ENCODE results near the gene CRADD. TPM values are rescaled to one million over a fixed set of nuclear protein-coding genes. Genes with fewer than 3 reads are reported as not detected.

The CRADD gene
- total RNA-seq, 2 experiments from 2014 or later, result 7.0 to 11.3 TPM

DNA sequence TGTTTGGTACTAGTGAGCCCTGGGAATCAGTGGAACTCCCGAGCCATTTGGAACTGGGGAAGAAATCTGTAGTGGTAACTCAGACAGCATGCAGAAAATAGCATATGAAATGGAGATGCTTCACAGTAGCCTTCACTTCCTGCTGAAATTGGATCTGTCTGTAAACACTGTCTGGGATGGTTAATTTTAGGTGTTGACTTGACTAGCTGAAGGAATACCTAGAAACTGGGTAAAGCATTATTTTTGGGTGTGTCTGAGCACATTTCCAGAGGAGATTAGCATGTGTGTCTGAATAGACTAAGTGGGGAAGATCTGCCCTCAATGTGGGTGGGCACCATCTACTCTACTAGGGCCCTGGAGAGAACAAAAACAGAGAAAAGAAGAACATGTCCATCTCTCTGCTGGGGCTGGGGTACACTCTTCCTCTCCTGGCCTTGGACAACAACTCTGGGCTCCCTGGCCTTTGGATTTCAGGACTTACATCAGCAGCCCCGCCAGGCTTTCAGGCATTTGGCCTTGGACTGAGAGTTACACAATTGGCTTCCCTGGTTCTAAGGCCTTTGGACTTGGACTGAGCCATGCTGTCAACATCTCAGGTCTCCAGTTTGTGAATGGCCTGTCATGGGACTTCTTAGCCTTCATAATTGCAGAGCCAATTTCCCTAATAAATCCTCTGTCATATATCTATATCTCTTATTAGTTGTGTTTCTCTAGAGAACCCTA lies 14.0 kb upstream of the CRADD start:
- DNase-seq, result no peak
- intact Hi-C loops (cut with micrococcal nuclease), result no loop called here
- Mint-ChIP-seq H3K4me3 (no peak overlapping the region), H3K4me1 (ENCODE audit: low read depth) (no peaks in the 10 kb centered on the region), H3K36me3 (ENCODE audit: low read depth) (no peaks in the 10 kb centered on the region), H3K27ac (no peak overlapping the region), H3K27me3 (peaks cover 2% of the 10 kb centered on the region), H3K9me3 (no peaks in the 10 kb centered on the region)
- POLR2A ChIA-PET, result no interaction called here
- CTCF ChIA-PET, result no interaction called here
- ATAC-seq, result no peak
- TF ChIP-seq, protein P1, sequence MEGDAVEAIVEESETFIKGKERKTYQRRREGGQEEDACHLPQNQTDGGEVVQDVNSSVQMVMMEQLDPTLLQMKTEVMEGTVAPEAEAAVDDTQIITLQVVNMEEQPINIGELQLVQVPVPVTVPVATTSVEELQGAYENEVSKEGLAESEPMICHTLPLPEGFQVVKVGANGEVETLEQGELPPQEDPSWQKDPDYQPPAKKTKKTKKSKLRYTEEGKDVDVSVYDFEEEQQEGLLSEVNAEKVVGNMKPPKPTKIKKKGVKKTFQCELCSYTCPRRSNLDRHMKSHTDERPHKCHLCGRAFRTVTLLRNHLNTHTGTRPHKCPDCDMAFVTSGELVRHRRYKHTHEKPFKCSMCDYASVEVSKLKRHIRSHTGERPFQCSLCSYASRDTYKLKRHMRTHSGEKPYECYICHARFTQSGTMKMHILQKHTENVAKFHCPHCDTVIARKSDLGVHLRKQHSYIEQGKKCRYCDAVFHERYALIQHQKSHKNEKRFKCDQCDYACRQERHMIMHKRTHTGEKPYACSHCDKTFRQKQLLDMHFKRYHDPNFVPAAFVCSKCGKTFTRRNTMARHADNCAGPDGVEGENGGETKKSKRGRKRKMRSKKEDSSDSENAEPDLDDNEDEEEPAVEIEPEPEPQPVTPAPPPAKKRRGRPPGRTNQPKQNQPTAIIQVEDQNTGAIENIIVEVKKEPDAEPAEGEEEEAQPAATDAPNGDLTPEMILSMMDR (IDR thresholded peaks at IDR 0.05), result no peak

GRCh38 chr12:93663729-93664084 lies 13.5 kb upstream of the CRADD start:
- TF ChIP-seq, protein P1 (IDR thresholded peaks at IDR 0.05), result no peak
- intact Hi-C loops (cut with micrococcal nuclease), result no loop called here
- POLR2A ChIA-PET, result no interaction called here
- H3K27ac Mint-ChIP-seq, result no peak overlapping the region
- no peak overlapping the region for H3K4me3 Mint-ChIP-seq
- H3K4me1 Mint-ChIP-seq (ENCODE audit: low read depth), result peaks cover 5% of the 10 kb centered on the region
- peaks cover 3% of the 10 kb centered on the region for H3K36me3 Mint-ChIP-seq (ENCODE audit: low read depth)
- peaks cover 5% of the 10 kb centered on the region for H3K9me3 Mint-ChIP-seq
- ATAC-seq, result no peak
- no peak for DNase-seq
- CTCF ChIA-PET, result no interaction called here
- peaks cover 2% of the 10 kb centered on the region for H3K27me3 Mint-ChIP-seq

- peaks cover 13% of the 10 kb centered on the region for H3K4me1 Mint-ChIP-seq (ENCODE audit: low read depth)
- no peak overlapping the region for H3K27ac Mint-ChIP-seq
- intact Hi-C loops (cut with micrococcal nuclease), result no loop called here
- CTCF ChIA-PET, result no interaction called here
- peaks cover 2% of the 10 kb centered on the region for H3K27me3 Mint-ChIP-seq
- TF ChIP-seq, protein P1 (IDR thresholded peaks at IDR 0.05), result no peak
- POLR2A ChIA-PET, result no interaction called here
- ATAC-seq, result no peak
- H3K36me3 Mint-ChIP-seq (ENCODE audit: low read depth), result peaks cover 4% of the 10 kb centered on the region
- H3K4me3 Mint-ChIP-seq, result no peak overlapping the region
- DNase-seq, result no peak
- peaks cover 11% of the 10 kb centered on the region for H3K9me3 Mint-ChIP-seq
Measured at GRCh38 chr12:93664573-93665138, 12.5 kb upstream of the CRADD start.

- Mint-ChIP-seq H3K36me3 (ENCODE audit: low read depth) (peaks cover 4% of the 10 kb centered on the region), H3K4me3 (no peak overlapping the region), H3K27ac (no peak overlapping the region), H3K9me3 (peaks cover 11% of the 10 kb centered on the region), H3K27me3 (no peaks in the 10 kb centered on the region), H3K4me1 (ENCODE audit: low read depth) (peaks cover 13% of the 10 kb centered on the region)
- ChIA-PET CTCF (no interaction called here), POLR2A (interaction anchor here (1.5 kb wide), 1 partner anchor 9 kb away, joined by 4 read pairs; the partner anchor contains the start of gene CRADD)
- no peak for DNase-seq
- TF ChIP-seq, protein P1 (IDR thresholded peaks at IDR 0.05), result no peak
- no peak for ATAC-seq
- intact Hi-C loops (cut with micrococcal nuclease), result no loop called here
Measured at GRCh38 chr12:93667672-93668071, 9.5 kb upstream of the CRADD start.

DNA sequence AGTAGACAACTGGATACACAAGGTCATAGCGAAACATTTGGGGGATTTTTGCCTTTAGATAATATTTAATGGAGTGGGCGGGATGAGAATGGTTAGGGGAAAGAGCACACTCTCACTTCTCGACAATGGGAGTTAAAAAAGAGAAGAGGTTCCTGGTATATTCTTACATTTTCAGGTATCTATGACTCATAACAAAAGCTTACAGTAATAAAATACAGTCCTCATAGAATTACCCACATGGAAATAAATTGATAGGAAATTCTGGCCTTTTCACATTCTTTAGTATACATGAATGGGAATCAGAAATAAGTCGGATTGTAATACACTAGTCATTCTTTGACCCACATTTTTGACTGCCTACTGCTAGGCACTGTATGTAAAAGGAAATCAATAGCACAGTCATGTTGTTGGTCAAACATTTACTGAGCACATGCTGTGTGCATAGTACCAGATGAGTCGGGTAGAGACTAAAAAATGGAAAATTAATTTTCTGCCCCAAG lies 8.2 kb upstream of the CRADD start:
- ATAC-seq (peak; percentile 69), DNase-seq (no peak)
- TF ChIP-seq, protein P1 (IDR thresholded peaks at IDR 0.05), result no peak
- Mint-ChIP-seq H3K27me3 (peaks cover 6% of the 10 kb centered on the region), H3K27ac (no peak overlapping the region), H3K9me3 (peaks cover 11% of the 10 kb centered on the region), H3K36me3 (ENCODE audit: low read depth) (peaks cover 4% of the 10 kb centered on the region), H3K4me3 (no peak overlapping the region), H3K4me1 (ENCODE audit: low read depth) (peaks cover 15% of the 10 kb centered on the region)
- intact Hi-C loops (cut with micrococcal nuclease), result no loop called here
- ChIA-PET CTCF (no interaction called here), POLR2A (no interaction called here)
